IPS-18a (cell line): Measurements from ENCODE around the gene PGLYRP2.
"Not testable (repeated sequence)": the region's sequence is repeated elsewhere in the genome, so short reads cannot be mapped to it uniquely, and the experiment has no call there.

ENCODE experiments used
- H3K27ac ChIP-seq: one replicate; pipeline ENCODE4 v1.5.1; 2013; ENCODE audit warnings: low read length
- H3K27me3 ChIP-seq: one replicate; pipeline ENCODE4 v1.6.1; 2013; ENCODE audit warnings: mild to moderate bottlenecking, low read length; ENCODE audit not compliant: control insufficient read depth, insufficient read depth
- H3K36me3 ChIP-seq: one replicate; pipeline ENCODE4 v1.6.1; 2013; ENCODE audit warnings: low read depth, low read length; ENCODE audit not compliant: control insufficient read depth
- H3K4me1 ChIP-seq: one replicate; pipeline ENCODE4 v1.6.1; 2013; ENCODE audit warnings: low read depth, low read length; ENCODE audit not compliant: control insufficient read depth
- H3K4me3 ChIP-seq: one replicate; pipeline ENCODE4 v1.5.1; 2013; ENCODE audit warnings: low read length
- H3K9ac ChIP-seq: one replicate; pipeline ENCODE4 v1.6.1; 2013; ENCODE audit warnings: mild to moderate bottlenecking, low read length, moderate library complexity
- H3K9me3 ChIP-seq: one replicate; pipeline ENCODE4 v1.6.1; 2013; ENCODE audit warnings: low read depth, low read length; ENCODE audit not compliant: control insufficient read depth

PGLYRP2 gene

GRCh38 chr19:15479391-15480345, at the start of gene PGLYRP2:
Gene PGLYRP2 (minus strand): TSS chr19:15479501. CDS start chr19:15479371, 130 bp downstream.
- Histone ChIP-seq H3K27me3 (no peaks in the 10 kb centered on the region), H3K9me3 (peaks cover 10% of the 10 kb centered on the region), H3K4me1 (no peaks in the 10 kb centered on the region), H3K27ac (no peak within 1 kb of the TSS), H3K9ac (no peak within 1 kb of the TSS), H3K36me3 (no peaks in the 10 kb centered on the region), H3K4me3 (no peak within 1 kb of the TSS)

- Histone ChIP-seq H3K27ac (no peak overlapping the region), H3K4me1 (no peaks in the 10 kb centered on the region), H3K4me3 (no peak overlapping the region), H3K27me3 (no peaks in the 10 kb centered on the region), H3K36me3 (no peaks in the 10 kb centered on the region), H3K9me3 (peaks cover 33% of the 10 kb centered on the region), H3K9ac (no peak overlapping the region)
These were observed 48.4 kb upstream of the PGLYRP2 start for GRCh38 chr19:15527705-15528104.

GRCh38 chr19:15526408-15526807, 47.1 kb upstream of the PGLYRP2 start:
- peaks cover 32% of the 10 kb centered on the region for H3K9me3 ChIP-seq

GRCh38 chr19:15525291-15525690, 46.0 kb upstream of the PGLYRP2 start:
- Histone ChIP-seq H3K9ac (no peak overlapping the region), H3K36me3 (no peaks in the 10 kb centered on the region), H3K4me1 (no peaks in the 10 kb centered on the region), H3K9me3 (peaks cover 36% of the 10 kb centered on the region), H3K27me3 (no peaks in the 10 kb centered on the region), H3K27ac (no peak overlapping the region), H3K4me3 (no peak overlapping the region)

More at GRCh38 chr19:15526408-15526807, 47.1 kb upstream of the PGLYRP2 start:
- Histone ChIP-seq H3K9ac (no peak overlapping the region), H3K4me3 (no peak overlapping the region), H3K4me1 (no peaks in the 10 kb centered on the region), H3K27ac (no peak overlapping the region), H3K36me3 (no peaks in the 10 kb centered on the region), H3K27me3 (no peaks in the 10 kb centered on the region)

GRCh38 chr19:15524781-15525180, 45.5 kb upstream of the PGLYRP2 start:
- H3K9me3 ChIP-seq: peaks cover 32% of the 10 kb centered on the region
- no peaks in the 10 kb centered on the region for H3K27me3 ChIP-seq
- H3K27ac ChIP-seq: no peak overlapping the region
- H3K36me3 ChIP-seq: no peaks in the 10 kb centered on the region
- H3K9ac ChIP-seq: no peak overlapping the region
- H3K4me1 ChIP-seq: no peaks in the 10 kb centered on the region
- no peak overlapping the region for H3K4me3 ChIP-seq

- Histone ChIP-seq H3K9me3 (peaks cover 46% of the 10 kb centered on the region), H3K36me3 (no peaks in the 10 kb centered on the region), H3K27ac (no peak overlapping the region), H3K27me3 (no peaks in the 10 kb centered on the region), H3K4me1 (no peaks in the 10 kb centered on the region), H3K4me3 (no peak overlapping the region), H3K9ac (no peak overlapping the region)
These were observed 40.2 kb upstream of the PGLYRP2 start for GRCh38 chr19:15519433-15519976.

- Histone ChIP-seq H3K4me3 (no peak overlapping the region), H3K27me3 (no peaks in the 10 kb centered on the region), H3K9ac (no peak overlapping the region), H3K4me1 (no peaks in the 10 kb centered on the region), H3K27ac (no peak overlapping the region), H3K36me3 (no peaks in the 10 kb centered on the region), H3K9me3 (peaks cover 45% of the 10 kb centered on the region)
These were observed 38.5 kb upstream of the PGLYRP2 start for GRCh38 chr19:15517778-15518177.

GRCh38 chr19:15516363-15516762, 37.1 kb upstream of the PGLYRP2 start:
- H3K4me3 ChIP-seq: no peak overlapping the region
- no peaks in the 10 kb centered on the region for H3K36me3 ChIP-seq
- H3K9ac ChIP-seq: no peak overlapping the region
- no peaks in the 10 kb centered on the region for H3K4me1 ChIP-seq
- peaks cover 43% of the 10 kb centered on the region for H3K9me3 ChIP-seq
- no peak overlapping the region for H3K27ac ChIP-seq
- H3K27me3 ChIP-seq: no peaks in the 10 kb centered on the region

- H3K4me1 ChIP-seq, H3K27me3 ChIP-seq, H3K36me3 ChIP-seq, H3K4me3 ChIP-seq, H3K9ac ChIP-seq, H3K27ac ChIP-seq: not testable (repeated sequence)
- H3K9me3 ChIP-seq: peaks cover 41% of the 10 kb centered on the region
These were observed 35.9 kb upstream of the PGLYRP2 start for GRCh38 chr19:15515227-15515625.

GRCh38 chr19:15511671-15512424, 32.5 kb upstream of the PGLYRP2 start:
- H3K4me3 ChIP-seq: no peak overlapping the region
- H3K27ac ChIP-seq: no peak overlapping the region
- H3K27me3 ChIP-seq: no peaks in the 10 kb centered on the region
- H3K9me3 ChIP-seq: peaks cover 33% of the 10 kb centered on the region
- H3K9ac ChIP-seq: no peak overlapping the region
- no peaks in the 10 kb centered on the region for H3K36me3 ChIP-seq
- H3K4me1 ChIP-seq: no peaks in the 10 kb centered on the region

GRCh38 chr19:15508035-15508710, 28.9 kb upstream of the PGLYRP2 start, which contains the start of gene CYP4F22:
Gene CYP4F22 (plus strand): TSS chr19:15508525. CDS start chr19:15525337, 16,812 bp downstream.
- Histone ChIP-seq H3K27ac (no peak within 1 kb of the TSS), H3K36me3 (no peaks in the 10 kb centered on the region), H3K9me3 (peaks cover 35% of the 10 kb centered on the region), H3K4me3 (no peak within 1 kb of the TSS), H3K9ac (no peak within 1 kb of the TSS), H3K27me3 (no peaks in the 10 kb centered on the region), H3K4me1 (no peaks in the 10 kb centered on the region)
